Measurements from ENCODE around the gene DOLPP1.

Gene DOLPP1

GRCh38 chr9:129104051-129104450 lies 23.1 kb downstream of the DOLPP1 start:
- no peak for DNase-seq (ENCODE audit: extremely low read depth, low read depth)
- no peak for TF ChIP-seq CTCF (IDR thresholded peaks at IDR 0.05; ENCODE audit: low read depth, low read length)

- TF ChIP-seq CTCF (IDR thresholded peaks at IDR 0.05; ENCODE audit: low read depth, low read length), result no peak
- DNase-seq (ENCODE audit: extremely low read depth, low read depth), result no peak
These were observed 25.2 kb downstream of the DOLPP1 start for GRCh38 chr9:129105857-129106694.

GRCh38 chr9:129107651-129108050 lies 26.7 kb downstream of the DOLPP1 start:
- no peak for TF ChIP-seq CTCF (IDR thresholded peaks at IDR 0.05; ENCODE audit: low read depth, low read length)
- no peak for DNase-seq (ENCODE audit: extremely low read depth, low read depth)

GRCh38 chr9:129108083-129108804 lies 27.3 kb downstream of the DOLPP1 start:
- TF ChIP-seq CTCF (IDR thresholded peaks at IDR 0.05; ENCODE audit: low read depth, low read length), result no peak
- no peak for DNase-seq (ENCODE audit: extremely low read depth, low read depth)

- no peak for TF ChIP-seq CTCF (IDR thresholded peaks at IDR 0.05; ENCODE audit: low read depth, low read length)
- DNase-seq (ENCODE audit: extremely low read depth, low read depth), result no peak
These were observed 28.1 kb downstream of the DOLPP1 start for GRCh38 chr9:129108805-129109536.

GRCh38 chr9:129109537-129109903 lies 28.6 kb downstream of the DOLPP1 start:
- no peak for TF ChIP-seq CTCF (IDR thresholded peaks at IDR 0.05; ENCODE audit: low read depth, low read length)
- DNase-seq (ENCODE audit: extremely low read depth, low read depth), result no peak

Data from AG09319 (cell line).